ENCODE measurements around the gene IFT27.

IFT27 gene

DNA sequence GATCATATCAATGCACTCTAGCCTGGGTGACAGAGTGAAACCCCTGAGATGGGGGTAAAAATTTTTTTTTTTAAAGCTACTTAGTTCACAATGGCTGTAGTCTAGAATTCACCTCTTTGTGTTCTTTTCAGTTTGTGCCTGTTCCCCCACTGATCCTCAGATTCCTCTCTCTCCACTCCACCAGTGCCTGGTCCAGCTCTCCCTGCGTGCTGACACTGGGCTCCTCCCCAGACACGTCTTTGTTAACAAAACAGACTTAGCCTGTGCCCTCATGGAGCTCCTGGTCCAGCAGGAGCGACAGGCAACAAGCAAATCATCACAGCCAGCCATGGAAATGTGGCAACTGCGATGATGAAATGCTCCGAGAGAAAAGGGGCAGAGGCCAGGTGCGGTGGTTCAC lies 34.0 kb downstream of the IFT27 start:
- TF ChIP-seq CEBPB (IDR thresholded peaks at IDR 0.05) = no peak
- no peak for TF ChIP-seq EP300 (IDR thresholded peaks at IDR 0.05; ENCODE audit: borderline replicate concordance)
- no peak for TF ChIP-seq NFIC (IDR thresholded peaks at IDR 0.05)
- TF ChIP-seq USF1 (IDR thresholded peaks at IDR 0.05) = no peak
- TF ChIP-seq YY1 (IDR thresholded peaks at IDR 0.05; ENCODE audit: low read depth) = no peak
- TF ChIP-seq EGR1 (IDR thresholded peaks at IDR 0.05) = no peak
- TF ChIP-seq FOXM1 (IDR thresholded peaks at IDR 0.05; ENCODE audit: borderline replicate concordance, low read depth) = no peak
- no peak for TF ChIP-seq REST (IDR thresholded peaks at IDR 0.05; ENCODE audit: low read depth)
- no peak for TF ChIP-seq TEAD4 (IDR thresholded peaks at IDR 0.05)
- no peak for TF ChIP-seq TCF12 (IDR thresholded peaks at IDR 0.05; ENCODE audit: low read depth)
- no peak for TF ChIP-seq RAD21 (IDR thresholded peaks at IDR 0.05; ENCODE audit: low read depth)
- TF ChIP-seq MAX (IDR thresholded peaks at IDR 0.05) = no peak
- no peak for TF ChIP-seq CREB1 (IDR thresholded peaks at IDR 0.05; ENCODE audit: low read depth)
- TF ChIP-seq ZBTB7A (IDR thresholded peaks at IDR 0.05; ENCODE audit: low read depth) = no peak

- TF ChIP-seq USF1 (IDR thresholded peaks at IDR 0.05) (peak; percentile 91), EGR1 (IDR thresholded peaks at IDR 0.05) (no peak)
Measured at GRCh38 chr22:36741204-36741793, 34.6 kb downstream of the IFT27 start.

DNA sequence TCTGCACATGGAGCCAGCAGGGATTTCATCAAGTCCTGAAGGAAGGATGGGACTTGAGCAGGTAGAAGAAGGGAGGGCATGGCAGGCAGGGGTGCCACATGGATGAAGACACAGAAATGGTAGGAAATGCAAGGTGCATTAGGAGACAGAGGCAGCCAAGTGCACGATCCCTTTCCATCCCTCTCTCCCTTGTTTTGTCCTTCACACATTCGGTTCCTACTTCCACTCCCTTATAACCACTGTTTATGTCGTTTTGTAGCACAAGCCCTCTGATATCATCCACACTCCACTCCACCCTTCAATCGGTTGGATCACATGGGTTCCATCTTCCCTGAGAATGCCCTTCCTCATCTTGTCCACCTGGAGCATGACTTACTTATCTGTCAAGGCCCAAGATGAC lies 35.2 kb downstream of the IFT27 start:
- TF ChIP-seq ZBTB7A (IDR thresholded peaks at IDR 0.05; ENCODE audit: low read depth) = no peak
- TF ChIP-seq MAX (IDR thresholded peaks at IDR 0.05) = no peak
- TF ChIP-seq USF1 (IDR thresholded peaks at IDR 0.05) = no peak
- TF ChIP-seq EGR1 (IDR thresholded peaks at IDR 0.05) = no peak
- TF ChIP-seq FOXM1 (IDR thresholded peaks at IDR 0.05; ENCODE audit: borderline replicate concordance, low read depth) = no peak
- TF ChIP-seq TCF12 (IDR thresholded peaks at IDR 0.05; ENCODE audit: low read depth) = no peak
- TF ChIP-seq TEAD4 (IDR thresholded peaks at IDR 0.05) = no peak
- TF ChIP-seq CREB1 (IDR thresholded peaks at IDR 0.05; ENCODE audit: low read depth) = no peak
- no peak for TF ChIP-seq CEBPB (IDR thresholded peaks at IDR 0.05)
- no peak for TF ChIP-seq YY1 (IDR thresholded peaks at IDR 0.05; ENCODE audit: low read depth)
- TF ChIP-seq REST (IDR thresholded peaks at IDR 0.05; ENCODE audit: low read depth) = no peak
- no peak for TF ChIP-seq EP300 (IDR thresholded peaks at IDR 0.05; ENCODE audit: borderline replicate concordance)
- TF ChIP-seq RAD21 (IDR thresholded peaks at IDR 0.05; ENCODE audit: low read depth) = no peak
- TF ChIP-seq TAF1 (IDR thresholded peaks at IDR 0.05; ENCODE audit: low read depth) = no peak
- no peak for TF ChIP-seq NFIC (IDR thresholded peaks at IDR 0.05)

GRCh38 chr22:36739185-36739584 lies 36.7 kb downstream of the IFT27 start:
- TF ChIP-seq NFIC (IDR thresholded peaks at IDR 0.05) (no peak), RAD21 (IDR thresholded peaks at IDR 0.05; ENCODE audit: low read depth) (no peak), EGR1 (IDR thresholded peaks at IDR 0.05) (no peak), TCF12 (IDR thresholded peaks at IDR 0.05; ENCODE audit: low read depth) (no peak), MAX (IDR thresholded peaks at IDR 0.05) (no peak), CREB1 (IDR thresholded peaks at IDR 0.05; ENCODE audit: low read depth) (no peak), REST (IDR thresholded peaks at IDR 0.05; ENCODE audit: low read depth) (no peak), TEAD4 (IDR thresholded peaks at IDR 0.05) (no peak), USF1 (IDR thresholded peaks at IDR 0.05) (no peak), YY1 (IDR thresholded peaks at IDR 0.05; ENCODE audit: low read depth) (no peak), EP300 (IDR thresholded peaks at IDR 0.05; ENCODE audit: borderline replicate concordance) (no peak), FOXM1 (IDR thresholded peaks at IDR 0.05; ENCODE audit: borderline replicate concordance, low read depth) (no peak), ZBTB7A (IDR thresholded peaks at IDR 0.05; ENCODE audit: low read depth) (no peak)
